BLaER1 treated with 17β-estradiol and CSF1 and Interleukin-3, amounts not matched to agents 10 nM and 100 nM (cell line): ENCODE results near the gene OPRL1.

Experiments
- H3K27ac ChIP-seq, 11 experiments: shearing (Covaris generic); formaldehyde crosslinking; 2 replicates each; pipeline ENCODE4 v1.8.1; 2022
- H3K27me3 ChIP-seq, 11 experiments: shearing (Covaris generic); formaldehyde crosslinking; 2 replicates each; pipeline ENCODE4 v1.8.1; 2022
- H3K36me3 ChIP-seq, 11 experiments: shearing (Covaris generic); formaldehyde crosslinking; 2 replicates each; pipeline ENCODE4 v1.8.1; 2022
- H3K4me1 ChIP-seq, 10 experiments: shearing (Covaris generic); formaldehyde crosslinking; 2 replicates each; pipeline ENCODE4 v1.8.1; 2022
- H3K4me2 ChIP-seq, 11 experiments: shearing (Covaris generic); formaldehyde crosslinking; 2 replicates each; pipeline ENCODE4 v1.8.1; 2022
- H3K4me3 ChIP-seq, 10 experiments: shearing (Covaris generic); formaldehyde crosslinking; 2 replicates each; pipeline ENCODE4 v1.8.1; 2022
- H3K9ac ChIP-seq, 11 experiments: shearing (Covaris generic); formaldehyde crosslinking; 2 replicates each; pipeline ENCODE4 v1.8.1; 2022
- H3K9me3 ChIP-seq, 11 experiments: shearing (Covaris generic); formaldehyde crosslinking; replicated peaks in 1 of 11; 2 replicates each; pipeline ENCODE4 v1.8.1; 2022
- H4K20me1 ChIP-seq, 11 experiments: shearing (Covaris generic); formaldehyde crosslinking; 2 replicates each; pipeline ENCODE4 v1.8.1; 2022
- Cebpa-rat ChIP-seq, 11 experiments: shearing (Covaris generic); IDR thresholded peaks; 2 replicates each; pipeline ENCODE4 v1.8.1; 2022

The OPRL1 gene

DNA sequence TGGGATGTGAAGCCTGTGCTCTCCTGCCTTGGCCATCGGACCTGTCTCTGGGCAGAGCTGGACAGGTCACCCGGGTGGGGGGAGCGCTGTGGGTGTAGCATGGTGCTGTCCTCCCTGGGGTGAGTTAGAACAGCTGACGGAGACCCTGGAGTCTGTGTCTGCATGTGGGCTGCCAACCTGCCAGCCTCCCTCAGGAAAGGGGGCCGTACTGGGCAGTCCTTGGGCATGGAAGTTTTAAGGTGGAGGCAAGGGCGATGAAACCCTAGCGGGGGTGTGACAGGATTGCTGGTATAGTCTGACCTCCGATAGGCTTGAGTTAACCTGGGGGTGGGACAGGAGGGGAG, 32.9 kb upstream of the OPRL1 start:
- Histone ChIP-seq H3K4me2 (no peak overlapping the region), H3K9me3 (no peaks in the 10 kb centered on the region), H3K4me1 (peaks cover 22 to 73% (median 52%) of the 10 kb centered on the region in 10 experiments), H3K27ac (no peak overlapping the region), H3K36me3 (no peaks in the 10 kb centered on the region), H3K27me3 (peaks cover 78 to 97% (median 95%) of the 10 kb centered on the region in 11 experiments), H3K9ac (no peak overlapping the region), H4K20me1 (peaks cover 0 to 39% (median 6%) of the 10 kb centered on the region in 11 experiments; a peak in 12 of 22 replicates), H3K4me3 (no peak overlapping the region)
- TF ChIP-seq Cebpa-rat (IDR thresholded peaks at IDR 0.05): no peak

DNA sequence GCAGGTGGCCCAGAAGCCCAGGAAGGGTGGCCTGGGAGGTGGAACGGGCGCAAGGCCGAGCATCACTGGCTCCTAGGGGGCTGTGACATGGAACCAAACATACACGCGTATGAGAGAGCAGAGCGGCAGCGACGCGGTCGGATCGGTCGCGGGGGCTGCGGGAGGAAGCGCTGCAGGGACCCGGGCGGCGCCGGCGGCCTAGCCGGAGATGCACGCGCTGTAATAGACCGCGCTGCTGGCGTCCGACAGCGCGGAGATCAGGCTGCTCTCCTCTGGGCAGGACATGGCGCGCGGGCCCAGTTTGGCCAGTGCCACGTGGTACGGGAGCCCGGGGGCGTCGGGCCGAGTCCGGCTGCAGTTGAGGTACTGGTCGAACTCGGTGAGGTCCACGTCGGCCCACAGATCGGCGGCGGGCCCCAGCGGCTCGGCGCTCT, 31.9 kb upstream of the OPRL1 start:
- H3K27ac ChIP-seq: no peak overlapping the region
- H4K20me1 ChIP-seq: peaks cover 0 to 39% (median 6%) of the 10 kb centered on the region in 11 experiments; a peak in 12 of 22 replicates
- no peaks in the 10 kb centered on the region for H3K36me3 ChIP-seq
- peaks cover 83 to 100% (median 98%) of the 10 kb centered on the region in 11 experiments for H3K27me3 ChIP-seq
- H3K9me3 ChIP-seq: no peaks in the 10 kb centered on the region
- H3K4me1 ChIP-seq: peaks cover 17 to 76% (median 54%) of the 10 kb centered on the region in 10 experiments
- TF ChIP-seq Cebpa-rat (IDR thresholded peaks at IDR 0.05): no peak
- peak overlapping the region in 2 of 10 experiments; percentile 37 to 44; a peak in 3 of 20 replicates for H3K4me3 ChIP-seq
- peak overlapping the region; percentile 9 to 56 (median 44); a peak in 13 of 22 replicates for H3K4me2 ChIP-seq
- H3K9ac ChIP-seq: no peak overlapping the region

DNA sequence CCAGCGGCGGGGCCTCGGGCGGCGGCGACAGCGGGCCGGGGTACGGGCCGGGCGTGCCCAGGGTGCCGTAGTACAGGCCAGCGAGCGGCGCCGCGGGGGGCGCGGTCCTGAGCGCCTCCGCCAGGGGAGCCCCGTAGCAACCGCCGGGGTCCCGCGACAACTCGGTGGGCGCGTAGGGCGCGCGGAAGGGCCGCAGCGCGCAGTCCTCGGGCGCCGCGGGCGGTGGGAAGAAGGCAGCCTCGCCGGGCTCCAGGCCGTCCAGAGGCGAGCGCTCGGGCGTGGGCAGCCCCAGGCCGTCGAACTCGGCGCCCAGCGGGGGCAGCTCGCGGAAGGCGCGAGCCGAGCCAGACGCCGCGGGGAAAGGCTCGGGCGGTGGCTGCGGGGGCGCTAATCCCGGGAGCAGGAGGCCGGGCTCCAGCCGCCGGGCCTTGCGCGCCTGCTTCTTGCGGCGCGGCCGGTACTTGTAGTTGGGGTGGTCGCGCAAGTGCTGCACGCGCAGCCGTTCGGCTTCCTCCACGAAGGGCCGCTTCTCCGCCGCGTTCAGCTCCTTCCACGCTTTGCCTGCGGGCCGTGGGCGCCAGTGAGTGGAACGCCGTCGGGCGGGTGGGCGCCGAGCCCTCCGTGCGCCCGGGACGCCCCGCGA, 31.4 kb upstream of the OPRL1 start:
- Histone ChIP-seq H3K9ac (peak overlapping the region in 1 of 11 experiments; percentile 48; a peak in 1 of 22 replicates), H3K9me3 (no peaks in the 10 kb centered on the region), H3K27ac (no peak overlapping the region), H3K4me2 (peak overlapping the region; percentile 9 to 56 (median 44); a peak in 17 of 22 replicates), H4K20me1 (peaks cover 0 to 39% (median 6%) of the 10 kb centered on the region in 11 experiments; a peak in 12 of 22 replicates), H3K4me3 (peak overlapping the region in 6 of 10 experiments; percentile 9 to 44 (median 28); a peak in 7 of 20 replicates), H3K36me3 (no peaks in the 10 kb centered on the region), H3K4me1 (peaks cover 17 to 76% (median 54%) of the 10 kb centered on the region in 10 experiments), H3K27me3 (peaks cover 79 to 100% (median 98%) of the 10 kb centered on the region in 11 experiments)
- no peak for TF ChIP-seq Cebpa-rat (IDR thresholded peaks at IDR 0.05)

DNA sequence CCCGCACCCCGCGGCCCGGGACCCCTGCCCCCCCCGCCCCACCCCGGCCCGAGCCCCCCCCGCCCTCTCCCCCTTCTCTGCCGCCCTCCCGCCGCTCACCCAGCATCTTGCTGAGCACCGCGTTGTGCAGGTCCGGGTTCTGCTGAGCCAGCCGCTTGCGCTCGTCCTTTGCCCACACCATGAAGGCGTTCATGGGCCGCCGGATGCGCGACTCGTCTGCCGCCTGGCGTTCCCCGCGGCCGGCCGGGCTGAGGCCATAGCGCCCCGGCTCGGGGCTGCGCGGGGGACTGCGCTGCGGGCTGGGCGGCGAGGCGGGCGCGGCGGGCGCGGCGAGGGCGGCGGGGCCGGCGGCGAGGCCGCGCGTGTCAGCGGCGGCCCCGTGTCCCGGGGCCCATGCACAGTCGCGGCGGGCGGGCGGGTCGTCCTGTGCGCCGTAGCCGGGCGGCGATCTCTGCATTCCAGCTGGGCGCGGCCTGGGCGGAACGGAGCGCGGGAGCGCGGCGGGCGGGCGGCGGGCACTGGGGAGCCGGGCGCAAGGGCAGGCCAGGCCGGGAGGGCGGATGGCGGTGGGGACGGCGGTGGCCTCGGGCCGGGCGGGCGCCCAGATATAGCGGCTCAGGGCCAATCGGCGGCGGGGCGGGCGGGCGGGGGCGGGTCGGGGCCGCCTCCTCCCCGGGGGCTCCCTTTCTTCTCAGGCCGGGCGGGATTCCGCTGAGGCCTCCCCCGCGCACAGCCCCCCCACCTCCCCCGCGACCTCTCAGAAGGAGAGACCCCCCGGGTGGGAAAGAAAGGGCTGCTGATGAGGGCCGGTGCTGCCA, 30.6 kb upstream of the OPRL1 start, which contains the start of gene SOX18:
Gene SOX18 (minus strand): TSS at position 580 of the 818 bp plus-strand sequence. CDS start 123 bp downstream, at position 457.
- peak within 1 kb of the TSS; percentile 48 to 69 (median 58) for H3K4me3 ChIP-seq
- no peaks in the 10 kb centered on the region for H3K36me3 ChIP-seq
- H3K27me3 ChIP-seq: peaks cover 73 to 100% (median 98%) of the 10 kb centered on the region in 11 experiments
- H3K4me2 ChIP-seq: peak within 1 kb of the TSS; percentile 76 to 98 (median 88)
- peak within 1 kb of the TSS in 9 of 11 experiments; percentile 36 to 71 (median 56); a peak in 15 of 22 replicates for H3K9ac ChIP-seq
- H4K20me1 ChIP-seq: peaks cover 0 to 39% (median 6%) of the 10 kb centered on the region in 11 experiments; a peak in 12 of 22 replicates
- no peak for TF ChIP-seq Cebpa-rat (IDR thresholded peaks at IDR 0.05)
- peaks cover 25 to 76% (median 59%) of the 10 kb centered on the region in 10 experiments for H3K4me1 ChIP-seq
- no peak within 1 kb of the TSS for H3K27ac ChIP-seq
- H3K9me3 ChIP-seq: no peaks in the 10 kb centered on the region

DNA sequence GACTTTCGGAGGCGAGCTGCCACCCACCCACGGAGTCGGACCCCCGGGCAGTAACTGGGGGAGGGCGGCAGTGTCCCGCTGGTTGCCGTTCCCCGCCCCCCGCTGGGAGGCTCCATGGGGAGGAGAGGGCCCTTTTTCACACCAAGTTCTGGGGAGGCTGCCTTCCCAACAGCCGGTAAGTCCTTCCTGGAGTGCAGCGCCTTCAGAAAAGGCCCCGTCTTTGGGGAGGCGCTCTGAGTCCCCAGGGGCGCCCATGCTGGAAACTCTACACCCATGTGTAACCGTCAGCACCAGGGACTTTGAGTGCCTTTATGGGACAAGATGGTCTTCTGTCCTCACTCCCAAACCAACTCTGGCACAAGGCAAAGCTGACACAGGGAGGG, 30.0 kb upstream of the OPRL1 start:
- peak overlapping the region in 9 of 10 experiments; percentile 54 to 69 (median 59); a peak in 17 of 20 replicates for H3K4me3 ChIP-seq

DNA sequence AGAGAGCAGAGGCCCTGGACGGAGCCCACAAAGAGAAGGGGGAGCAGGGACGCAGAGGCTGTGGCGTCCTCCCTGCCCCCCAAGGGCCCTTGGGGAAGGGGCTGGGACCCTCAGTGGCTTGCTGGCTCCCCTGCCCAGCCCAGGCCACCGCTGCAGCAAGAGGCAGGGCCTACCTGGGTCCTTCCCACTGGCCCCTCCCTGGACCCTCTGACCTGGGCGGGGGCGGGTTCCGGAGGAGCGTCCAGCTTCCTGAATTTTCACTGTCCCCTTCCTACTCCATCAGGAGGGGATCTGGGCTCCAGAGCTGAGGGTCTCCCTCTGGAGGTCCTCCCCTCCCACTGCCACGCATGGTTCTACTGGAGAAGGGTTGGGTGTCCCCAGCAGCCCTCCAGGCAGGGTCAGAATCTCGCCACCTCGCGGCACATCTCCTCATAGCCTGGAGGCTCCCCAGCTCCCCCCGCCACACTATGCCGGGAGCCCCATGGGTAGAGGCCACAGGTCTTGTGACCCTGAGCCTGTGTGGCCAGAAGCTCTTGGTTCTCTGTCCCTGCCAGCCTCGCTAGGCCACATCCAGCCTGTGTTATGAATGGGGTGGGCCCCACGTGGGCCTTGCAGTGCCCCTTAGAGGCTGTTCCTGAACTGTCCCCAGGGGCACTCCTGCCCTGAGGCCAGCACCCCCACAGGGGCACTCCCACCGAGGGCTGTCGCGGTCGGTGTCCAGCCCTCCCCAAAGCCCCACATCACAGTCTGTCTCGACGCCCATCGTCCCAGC, 29.4 kb upstream of the OPRL1 start:
- Histone ChIP-seq H3K9ac (peak overlapping the region in 7 of 11 experiments; percentile 35 to 71 (median 55); a peak in 11 of 22 replicates), H3K9me3 (no peaks in the 10 kb centered on the region), H3K4me1 (peaks cover 19 to 76% (median 65%) of the 10 kb centered on the region in 10 experiments), H4K20me1 (peaks cover 0 to 39% (median 6%) of the 10 kb centered on the region in 11 experiments; a peak in 11 of 22 replicates), H3K4me2 (peak overlapping the region; percentile 76 to 98 (median 86)), H3K36me3 (no peaks in the 10 kb centered on the region), H3K27me3 (peaks cover 73 to 95% (median 89%) of the 10 kb centered on the region in 11 experiments), H3K27ac (no peak overlapping the region), H3K4me3 (peak overlapping the region in 7 of 10 experiments; percentile 54 to 69 (median 61); a peak in 12 of 20 replicates)
- TF ChIP-seq Cebpa-rat (IDR thresholded peaks at IDR 0.05): no peak

More for the DNA sequence above, 30.0 kb upstream of the OPRL1 start:
- Histone ChIP-seq H3K27ac (no peak overlapping the region), H3K9me3 (no peaks in the 10 kb centered on the region), H3K36me3 (no peaks in the 10 kb centered on the region), H3K4me2 (peak overlapping the region; percentile 76 to 98 (median 86)), H4K20me1 (peaks cover 0 to 39% (median 6%) of the 10 kb centered on the region in 11 experiments; a peak in 11 of 22 replicates), H3K9ac (peak overlapping the region in 8 of 11 experiments; percentile 35 to 71 (median 50); a peak in 14 of 22 replicates), H3K27me3 (peaks cover 73 to 99% (median 94%) of the 10 kb centered on the region in 11 experiments), H3K4me1 (peaks cover 24 to 76% (median 62%) of the 10 kb centered on the region in 10 experiments)
- TF ChIP-seq Cebpa-rat (IDR thresholded peaks at IDR 0.05): no peak

DNA sequence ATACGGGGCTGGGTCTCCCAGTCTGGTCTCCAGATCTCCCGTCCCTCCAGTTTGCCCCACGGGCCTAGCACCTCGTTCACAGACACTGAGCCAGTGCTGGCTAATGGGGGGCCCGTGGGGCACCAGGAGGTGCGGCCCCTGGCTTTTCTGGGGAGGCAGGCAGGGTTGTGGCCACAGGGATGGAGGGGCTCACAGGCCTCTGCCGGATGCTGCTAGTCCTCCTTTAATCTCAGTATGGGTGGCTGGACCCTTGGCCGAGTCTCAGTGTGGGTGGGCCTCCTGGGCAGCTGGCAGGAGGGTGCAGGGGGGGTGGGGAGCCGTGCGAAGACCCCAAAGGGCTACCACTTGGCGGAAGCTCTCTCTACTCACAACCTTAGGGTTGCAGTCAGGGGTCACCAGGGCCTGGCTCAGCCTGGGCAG, 28.8 kb upstream of the OPRL1 start:
- Histone ChIP-seq H3K9me3 (no peaks in the 10 kb centered on the region), H3K4me1 (peaks cover 23 to 76% (median 68%) of the 10 kb centered on the region in 10 experiments), H3K36me3 (no peaks in the 10 kb centered on the region), H3K27ac (no peak overlapping the region), H3K4me3 (no peak overlapping the region), H3K27me3 (peaks cover 68 to 95% (median 83%) of the 10 kb centered on the region in 11 experiments), H3K4me2 (peak overlapping the region in 10 of 11 experiments; percentile 76 to 98 (median 89); a peak in 18 of 22 replicates), H4K20me1 (peaks cover 0 to 36% (median 6%) of the 10 kb centered on the region in 11 experiments; a peak in 10 of 22 replicates), H3K9ac (peak overlapping the region in 3 of 11 experiments; percentile 16 to 71 (median 61); a peak in 2 of 22 replicates)
- no peak for TF ChIP-seq Cebpa-rat (IDR thresholded peaks at IDR 0.05)
